NCI-H748 (cell line): Measurements from ENCODE around the gene TMPRSS11F.

Source experiments
- DNase-seq: peaks from one replicate; lab custom pipeline; 2025; ENCODE audit not compliant: unreplicated experiment; lab: John Stamatoyannopoulos, UW

Gene TMPRSS11F

GRCh38 chr4:68079928-68080327, 49.7 kb downstream of the TMPRSS11F start:
- no peak for DNase-seq

GRCh38 chr4:68077737-68078136, 51.9 kb downstream of the TMPRSS11F start:
- DNase-seq: peak; percentile 1

- no peak for DNase-seq
Observed at GRCh38 chr4:68077301-68077700, 52.4 kb downstream of the TMPRSS11F start.

- DNase-seq: no peak
Observed at GRCh38 chr4:68076194-68076593, 53.5 kb downstream of the TMPRSS11F start.

- DNase-seq: no peak
Observed at GRCh38 chr4:68074397-68074796, 55.3 kb downstream of the TMPRSS11F start.

GRCh38 chr4:68070302-68070701, 59.4 kb downstream of the TMPRSS11F start:
- no peak for DNase-seq

- DNase-seq: no peak
Observed at GRCh38 chr4:68062501-68062900, 67.2 kb downstream of the TMPRSS11F start.

- no peak for DNase-seq
Observed at GRCh38 chr4:68038272-68038671, 91.4 kb downstream of the TMPRSS11F start.

GRCh38 chr4:68021185-68021584, 108.5 kb downstream of the TMPRSS11F start:
- no peak for DNase-seq

- DNase-seq: no peak
Observed at GRCh38 chr4:68011684-68012083, 118.0 kb downstream of the TMPRSS11F start.
